Mesenchymal stem cell (in vitro differentiated cells and primary cell): ENCODE data around the gene SLC14A1.

Source experiments
- DNase-seq: peaks from one replicate; pipeline ENCODE4 v3.0.0-alpha.2; 2013
- H2AFZ ChIP-seq: one replicate; pipeline ENCODE4 v1.6.1; 2013; ENCODE audit warnings: low read depth, mild to moderate bottlenecking, control low read depth, inconsistent platforms, low read length, moderate library complexity
- H2AK5ac ChIP-seq: 2 replicates; pipeline ENCODE4 v1.6.1; 2013; ENCODE audit warnings: low read length, moderate library complexity, mild to moderate bottlenecking, inconsistent platforms; ENCODE audit not compliant: severe bottlenecking
- H2BK120ac ChIP-seq: one replicate; pipeline ENCODE4 v1.6.1; 2013; ENCODE audit warnings: low read depth, mild to moderate bottlenecking, inconsistent platforms, low read length, moderate library complexity
- H2BK12ac ChIP-seq, 2 experiments: one replicate each; pipeline ENCODE4 v1.6.1; 2013; ENCODE audit warnings: inconsistent platforms in 2 of 2, low read length in 2 of 2, mild to moderate bottlenecking in 2 of 2, moderate library complexity in 2 of 2, control low read depth in 1 of 2
- H2BK15ac ChIP-seq: one replicate; pipeline ENCODE4 v1.6.1; 2013; ENCODE audit warnings: mild to moderate bottlenecking, low read depth, inconsistent platforms; ENCODE audit not compliant: poor library complexity, severe bottlenecking
- H2BK5ac ChIP-seq: 2 replicates; pipeline ENCODE4 v1.6.1; 2013; ENCODE audit warnings: low read depth, mild to moderate bottlenecking, low read length, control low read depth, inconsistent platforms; ENCODE audit not compliant: poor library complexity, severe bottlenecking
- H3K14ac ChIP-seq, 2 experiments: one replicate each; pipeline ENCODE4 v1.6.1; 2013; ENCODE audit warnings: inconsistent platforms in 2 of 2, low read length in 2 of 2, control low read depth in 1 of 2, mild to moderate bottlenecking in 1 of 2, moderate library complexity in 1 of 2
- H3K18ac ChIP-seq, 2 experiments: one replicate each; pipeline ENCODE4 v1.6.1; 2013; ENCODE audit warnings: inconsistent platforms in 2 of 2, low read length in 2 of 2, control low read depth in 1 of 2, low read depth in 1 of 2, mild to moderate bottlenecking in 1 of 2
- H3K23ac ChIP-seq, 2 experiments: one replicate each; pipeline ENCODE4 v1.6.1; 2013; ENCODE audit warnings: inconsistent platforms in 2 of 2, low read length in 2 of 2, mild to moderate bottlenecking in 2 of 2, moderate library complexity in 2 of 2, control low read depth in 1 of 2
- H3K27ac ChIP-seq: 2 replicates; pipeline ENCODE4 v1.5.1; 2013; ENCODE audit warnings: mild to moderate bottlenecking, moderate library complexity, low read length, control low read depth, inconsistent platforms; ENCODE audit not compliant: poor library complexity, severe bottlenecking
- H3K27me3 ChIP-seq, 2 experiments: 2 replicates each; pipeline versions ENCODE4 v1.6.1 to v1.7.0; 2013; ENCODE audit warnings: low read length in 2 of 2, mild to moderate bottlenecking in 2 of 2, moderate library complexity in 2 of 2, control low read depth in 1 of 2, inconsistent platforms in 1 of 2; ENCODE audit not compliant: control insufficient read depth in 1 of 2, insufficient read depth in 1 of 2
- H3K36me3 ChIP-seq, 2 experiments: 2 replicates each; pipeline versions ENCODE4 v1.6.1 to v1.7.0; 2013; ENCODE audit warnings: low read length in 2 of 2, control low read depth in 1 of 2, inconsistent platforms in 1 of 2, low read depth in 1 of 2, mild to moderate bottlenecking in 1 of 2; ENCODE audit not compliant: insufficient read depth in 2 of 2, control insufficient read depth in 1 of 2
- H3K4ac ChIP-seq, 2 experiments: one replicate each; pipeline ENCODE4 v1.6.1; 2013; ENCODE audit warnings: inconsistent platforms in 2 of 2, low read length in 2 of 2, mild to moderate bottlenecking in 2 of 2, moderate library complexity in 2 of 2, control low read depth in 1 of 2, low read depth in 1 of 2
- H3K4me1 ChIP-seq: 2 replicates; pipeline ENCODE4 v1.6.1; 2013; ENCODE audit warnings: low read depth, low read length, control low read depth; ENCODE audit not compliant: control insufficient read depth, insufficient read depth
- H3K4me2 ChIP-seq: 2 replicates; pipeline ENCODE4 v1.6.1; 2013; ENCODE audit warnings: low read length, mild to moderate bottlenecking, inconsistent platforms; ENCODE audit not compliant: poor library complexity, severe bottlenecking
- H3K4me3 ChIP-seq, 2 experiments: 2 replicates each; pipeline versions ENCODE4 v1.5.1 to v1.7.0; 2013; ENCODE audit warnings: low read length in 2 of 2, mild to moderate bottlenecking in 2 of 2, control low read depth in 1 of 2, low read depth in 1 of 2; ENCODE audit not compliant: insufficient read depth in 1 of 2
- H3K79me1 ChIP-seq: replicated peaks from 2 replicates; pipeline ENCODE4 v1.6.1; 2013; ENCODE audit warnings: mild to moderate bottlenecking, control low read depth, low read length, inconsistent platforms; ENCODE audit not compliant: poor library complexity, severe bottlenecking
- H3K9ac ChIP-seq: 2 replicates; pipeline ENCODE4 v1.7.0; 2013; ENCODE audit warnings: mild to moderate bottlenecking, low read length, moderate library complexity
- H3K9me3 ChIP-seq: 2 replicates; pipeline ENCODE4 v1.7.0; 2013; ENCODE audit warnings: mild to moderate bottlenecking, low read length; ENCODE audit not compliant: control insufficient read depth
- H4K8ac ChIP-seq: one replicate; pipeline ENCODE4 v1.6.1; 2013; ENCODE audit warnings: inconsistent platforms, mild to moderate bottlenecking, low read length, moderate library complexity
- H4K91ac ChIP-seq: one replicate; pipeline ENCODE4 v1.6.1; 2013; ENCODE audit warnings: mild to moderate bottlenecking, low read length, inconsistent platforms
- WGBS: methylation state at CpG from one replicate; pipeline ENCODE4 v1.1.7; 2013; ENCODE audit warnings: mixed read lengths; 5-methylcytosine and 5-hydroxymethylcytosine counted together

Gene SLC14A1

GRCh38 chr18:45777393-45777792 lies 53.4 kb downstream of the SLC14A1 start:
- Histone ChIP-seq H3K27ac (no peak overlapping the region), H3K9me3 (no peaks in the 10 kb centered on the region), H3K14ac (no peak overlapping the region), H2BK12ac (no peak overlapping the region), H2BK15ac (no peak overlapping the region), H3K4ac (no peak overlapping the region), H3K9ac (peak overlapping the region; percentile 65), H2AK5ac (no peak overlapping the region), H2BK5ac (no peak overlapping the region), H2BK120ac (no peak overlapping the region), H3K4me2 (no peak overlapping the region), H2AFZ (no peak overlapping the region), H3K36me3 (no peaks in the 10 kb centered on the region), H4K8ac (no peak overlapping the region), H3K23ac (no peak overlapping the region), H3K4me1 (peaks cover 8% of the 10 kb centered on the region), H3K27me3 (no peaks in the 10 kb centered on the region), H4K91ac (no peak overlapping the region), H3K18ac (no peak overlapping the region), H3K79me1 (no peaks in the 10 kb centered on the region), H3K4me3 (no peak overlapping the region)
- no CpG with 5 or more reads among the region's 1 CpG for WGBS
- peak; percentile 68 for DNase-seq

- Histone ChIP-seq H3K27ac (no peak overlapping the region), H3K4me3 (peak overlapping the region in 1 of 2 experiments; percentile 20), H3K79me1 (no peaks in the 10 kb centered on the region), H2AK5ac (no peak overlapping the region), H2BK120ac (no peak overlapping the region), H3K14ac (no peak overlapping the region), H4K8ac (peak overlapping the region; percentile 80), H4K91ac (peak overlapping the region; percentile 54), H3K27me3 (no peaks in the 10 kb centered on the region), H2BK12ac (peak overlapping the region in 1 of 2 experiments; percentile 87), H3K9ac (no peak overlapping the region), H3K4me2 (no peak overlapping the region), H3K4me1 (peaks cover 5% of the 10 kb centered on the region), H2AFZ (no peak overlapping the region), H3K9me3 (no peaks in the 10 kb centered on the region), H2BK5ac (no peak overlapping the region), H3K36me3 (no peaks in the 10 kb centered on the region), H3K18ac (no peak overlapping the region), H3K4ac (peak overlapping the region in 1 of 2 experiments; percentile 76), H3K23ac (no peak overlapping the region), H2BK15ac (peak overlapping the region; percentile 34)
- WGBS: 86% methylated on average over 2 of the region's 2 CpGs
- DNase-seq: no peak
These were observed 56.6 kb downstream of the SLC14A1 start for GRCh38 chr18:45780568-45780967.

GRCh38 chr18:45782662-45783061 lies 58.7 kb downstream of the SLC14A1 start:
- H3K36me3 ChIP-seq: no peaks in the 10 kb centered on the region
- no peak overlapping the region for H3K4me3 ChIP-seq
- H2AFZ ChIP-seq: no peak overlapping the region
- no peak overlapping the region for H3K9ac ChIP-seq
- H3K27me3 ChIP-seq: no peaks in the 10 kb centered on the region
- peak overlapping the region; percentile 87 to 90 for H2BK12ac ChIP-seq
- peak overlapping the region; percentile 83 for H4K8ac ChIP-seq
- DNase-seq: no peak
- H2AK5ac ChIP-seq: peak overlapping the region; percentile 97
- peak overlapping the region; percentile 82 for H2BK120ac ChIP-seq
- H3K23ac ChIP-seq: no peak overlapping the region
- H3K9me3 ChIP-seq: no peaks in the 10 kb centered on the region
- WGBS: no CpG with 5 or more reads among the region's 1 CpG
- H3K27ac ChIP-seq: peak overlapping the region; percentile 92
- H4K91ac ChIP-seq: peak overlapping the region; percentile 92
- H3K4me1 ChIP-seq: peaks cover 8% of the 10 kb centered on the region
- H3K4ac ChIP-seq: peak overlapping the region; percentile 46 to 53
- H3K4me2 ChIP-seq: no peak overlapping the region
- H3K18ac ChIP-seq: peak overlapping the region; percentile 82 to 91
- peak overlapping the region; percentile 93 for H2BK15ac ChIP-seq
- no peaks in the 10 kb centered on the region for H3K79me1 ChIP-seq
- H3K14ac ChIP-seq: no peak overlapping the region
- H2BK5ac ChIP-seq: no peak overlapping the region

DNA sequence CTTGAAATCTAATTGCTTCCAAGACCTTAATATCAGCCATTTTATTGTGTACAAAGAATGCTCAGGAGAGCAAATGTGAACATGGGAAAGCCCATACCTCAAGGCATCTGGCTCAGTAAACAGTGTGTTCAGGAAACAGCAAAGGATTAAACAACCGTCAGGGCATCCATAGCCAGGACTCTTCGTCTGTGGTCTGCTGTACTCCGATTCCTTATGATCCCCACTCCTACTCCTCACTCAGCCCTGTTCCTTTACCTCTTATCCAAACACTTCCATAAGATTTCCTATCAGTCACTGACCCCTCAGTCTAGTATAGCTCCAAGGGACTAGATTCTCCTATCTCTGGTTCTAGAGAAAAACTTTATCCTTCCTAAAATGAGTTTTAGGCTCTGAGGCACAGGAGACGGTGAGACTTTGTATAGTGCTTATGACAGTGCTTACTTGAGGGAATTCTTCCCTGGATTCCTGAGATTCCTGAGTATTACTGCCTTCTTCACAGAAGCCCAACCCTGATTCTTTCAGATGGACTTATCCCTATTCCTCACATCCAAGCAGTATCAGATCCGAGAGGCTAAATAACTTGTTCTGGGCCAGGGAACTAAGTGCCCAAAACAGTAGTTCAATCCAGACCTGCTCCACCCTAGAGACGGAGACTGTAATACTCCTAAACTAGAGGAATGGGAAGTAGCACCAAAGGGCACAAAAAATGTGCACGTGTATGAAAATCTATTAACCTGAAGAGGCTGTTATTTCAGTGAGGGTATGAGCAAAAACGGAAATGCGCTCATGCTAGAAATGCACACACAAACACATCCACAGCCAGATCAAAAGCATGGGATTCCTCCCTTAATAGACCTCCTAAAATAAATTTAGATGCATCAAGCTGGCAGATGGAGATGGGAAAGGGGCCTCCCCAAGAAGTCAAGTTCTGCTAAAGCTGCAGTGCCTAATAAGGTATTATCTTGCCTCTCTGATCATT lies 59.4 kb downstream of the SLC14A1 start:
- no peaks in the 10 kb centered on the region for H3K9me3 ChIP-seq
- H2AFZ ChIP-seq: no peak overlapping the region
- WGBS: 32% methylated on average over 6 of the region's 9 CpGs
- no peaks in the 10 kb centered on the region for H3K79me1 ChIP-seq
- peak overlapping the region in 1 of 2 experiments; percentile 64 for H3K14ac ChIP-seq
- no peak overlapping the region for H2BK5ac ChIP-seq
- no peak overlapping the region for H3K4me3 ChIP-seq
- H3K4me1 ChIP-seq: peaks cover 8% of the 10 kb centered on the region
- H2BK12ac ChIP-seq: peak overlapping the region; percentile 43 to 90
- H2BK120ac ChIP-seq: peak overlapping the region; percentile 66
- H2BK15ac ChIP-seq: no peak overlapping the region
- H3K27me3 ChIP-seq: no peaks in the 10 kb centered on the region
- DNase-seq: no peak
- no peaks in the 10 kb centered on the region for H3K36me3 ChIP-seq
- H3K27ac ChIP-seq: peak overlapping the region; percentile 92
- H3K4ac ChIP-seq: peak overlapping the region; percentile 53 to 59
- peak overlapping the region; percentile 97 for H2AK5ac ChIP-seq
- peak overlapping the region; percentile 56 to 80 for H3K18ac ChIP-seq
- peak overlapping the region; percentile 6 for H3K4me2 ChIP-seq
- peak overlapping the region; percentile 90 for H4K91ac ChIP-seq
- H3K23ac ChIP-seq: no peak overlapping the region
- peak overlapping the region; percentile 93 for H4K8ac ChIP-seq
- peak overlapping the region; percentile 12 for H3K9ac ChIP-seq
